K562 (cell line): ENCODE data around the gene SMIM30. TPM values are rescaled to one million over a fixed set of nuclear protein-coding genes. Genes with fewer than 3 reads are reported as not detected.

Experiments
- BCOR ChIP-seq: fragments of 450-650 bp; IDR thresholded peaks from 2 replicates; pipeline ENCODE4 v1.6.1; 2016
- C11orf30 ChIP-seq: fragments of 450-650 bp; IDR thresholded peaks from 2 replicates; pipeline ENCODE4 v1.6.1; 2016; ENCODE audit warnings: low read depth, mild to moderate bottlenecking
- CEBPB ChIP-seq: fragments of 450-650 bp; IDR thresholded peaks from 2 replicates; pipeline ENCODE4 v1.6.1; 2016; ENCODE audit warnings: missing genetic modification characterization, missing compliant biosample characterization
- CHD2 ChIP-seq: IDR thresholded peaks from 2 replicates; pipeline ENCODE4 v1.6.1; 2011; ENCODE audit warnings: low read depth, low read length
- ETV6 ChIP-seq, 3 experiments: fragments of 150-350 bp in 1 of 3; sonication (generic) in 1 of 3; formaldehyde crosslinking in 1 of 3; IDR thresholded peaks; 2 replicates each; pipeline versions ENCODE4 v1.6.1 to v1.8.0; 2014 to 2022; ENCODE audit warnings: borderline replicate concordance in 2 of 3, low read depth in 2 of 3, antibody characterized with exemption in 1 of 3, low read length in 1 of 3, mild to moderate bottlenecking in 1 of 3, missing genetic modification reagents in 1 of 3
- HCFC1 ChIP-seq: IDR thresholded peaks from 2 replicates; pipeline ENCODE4 v1.6.1; 2012; ENCODE audit warnings: low read depth, low read length, improper control_type of control experiment
- HDAC3 ChIP-seq: fragments of 450-650 bp; IDR thresholded peaks from 2 replicates; pipeline ENCODE4 v1.6.1; 2018; ENCODE audit warnings: borderline replicate concordance, mild to moderate bottlenecking, moderate library complexity; ENCODE audit not compliant: partially characterized antibody
- MEF2A ChIP-seq: IDR thresholded peaks from 2 replicates; pipeline ENCODE4 v1.6.1; 2011; ENCODE audit warnings: low read depth, mild to moderate bottlenecking, low read length, moderate library complexity; ENCODE audit not compliant: control insufficient read depth
- MEF2D ChIP-seq: conservative IDR thresholded peaks from 2 replicates; pipeline ENCODE4 v1.6.1; 2016; ENCODE audit warnings: low read depth, missing genetic modification characterization, missing compliant biosample characterization
- MTA1 ChIP-seq: fragments of 450-650 bp; IDR thresholded peaks from 2 replicates; pipeline ENCODE4 v1.6.1; 2017; ENCODE audit warnings: borderline replicate concordance
- NRF1 ChIP-seq, 2 experiments: fragments of 450-650 bp; IDR thresholded peaks in 1 of 2; conservative IDR thresholded peaks in 1 of 2; 2 replicates each; pipeline ENCODE4 v1.6.1; 2014; ENCODE audit warnings: mild to moderate bottlenecking in 2 of 2
- RCOR1 ChIP-seq, 2 experiments: IDR thresholded peaks; 2 replicates each; pipeline ENCODE4 v1.6.1; 2012; ENCODE audit warnings: low read depth in 2 of 2, low read length in 2 of 2, borderline replicate concordance in 1 of 2, improper control_type of control experiment in 1 of 2
- RUNX1 ChIP-seq: sonication (generic); IDR thresholded peaks from 2 replicates; pipeline ENCODE4 v1.6.1; 2016; ENCODE audit warnings: antibody characterized with exemption, low read depth
- YBX1 ChIP-seq: fragments of 450-650 bp; IDR thresholded peaks from 2 replicates; pipeline ENCODE4 v1.7.1; 2016; ENCODE audit warnings: mild to moderate bottlenecking
- ZFP1 ChIP-seq: fragments of 450-650 bp; formaldehyde crosslinking; IDR thresholded peaks from 2 replicates; pipeline ENCODE4 v1.4.0; 2020; ENCODE audit warnings: mild to moderate bottlenecking, mixed read lengths
- ZNF347 ChIP-seq: fragments of 450-650 bp; formaldehyde crosslinking; IDR thresholded peaks from 2 replicates; pipeline ENCODE4 v1.4.0; 2020; ENCODE audit warnings: low read depth, mild to moderate bottlenecking, moderate library complexity
- ZNF766 ChIP-seq: fragments of 200-800 bp; sonication (Bioruptor generic); conservative IDR thresholded peaks from 2 replicates; pipeline ENCODE4 v1.6.1; 2016; ENCODE audit warnings: missing genetic modification characterization, missing compliant biosample characterization
- polyA plus RNA-seq, 8 experiments: library from polyadenylated mRNA; depleted of rRNA in 4 of 8; stranded (reverse) in 5 of 8; unstranded in 3 of 8; fragments of >200 nt; fragmentation: Nextera tagmentation in 2 of 8; fragmentation: Illumina TruSeq in 1 of 8; extraction: Ambion mirVana in 2 of 8; extraction: Trizol in 1 of 8; gene quantifications; 2 replicates each; pipeline versions ENCODE4 v1.2.1 to v1.2.3, GENCODE V29; 2011 to 2014; ENCODE audit warnings: inconsistent platforms in 1 of 8, missing spikeins in 1 of 8
- total RNA-seq, 7 experiments: library from RNA; depleted of rRNA in 6 of 7; stranded (reverse); fragments of >200 nt in 6 of 7; fragmentation: Illumina TruSeq in 2 of 7; extraction: Trizol in 2 of 7; gene quantifications; 2 replicates each; pipeline versions ENCODE4 v1.2.1 to v1.2.3, GENCODE V29; 2011 to 2021; ENCODE audit warnings: low replicate concordance in 1 of 7
- TF ChIP-seq, protein P1 (sequence below): fragments of 250-450 bp; sonication (Bioruptor Pico); IDR thresholded peaks from 2 replicates; pipeline ENCODE4 v1.4.0; 2020; ENCODE audit warnings: borderline replicate concordance
- TF ChIP-seq, protein P2 (sequence below): IDR thresholded peaks from 2 replicates; pipeline ENCODE4 v1.6.1; 2011; ENCODE audit warnings: borderline replicate concordance, low read depth, mild to moderate bottlenecking, moderate library complexity, low read length; ENCODE audit not compliant: insufficient read depth, poor library complexity, severe bottlenecking
- TF ChIP-seq, protein P3 (sequence below), 2 experiments: fragments of 450-650 bp in 1 of 2; sonication (generic) in 1 of 2; formaldehyde crosslinking in 1 of 2; IDR thresholded peaks in 1 of 2; conservative IDR thresholded peaks in 1 of 2; 2 replicates each; pipeline versions ENCODE4 v1.6.1 to v1.8.1; 2016 to 2023; ENCODE audit warnings: mild to moderate bottlenecking in 2 of 2, moderate library complexity in 2 of 2, inconsistent platforms in 1 of 2, missing genetic modification reagents in 1 of 2

SMIM30 gene
- total and polyA plus RNA-seq, 9 of the 15 experiments (the other 6 are each of a cell fraction or from before 2014, with no cell fraction given) = 161 to 891 (median 316) TPM

DNA sequence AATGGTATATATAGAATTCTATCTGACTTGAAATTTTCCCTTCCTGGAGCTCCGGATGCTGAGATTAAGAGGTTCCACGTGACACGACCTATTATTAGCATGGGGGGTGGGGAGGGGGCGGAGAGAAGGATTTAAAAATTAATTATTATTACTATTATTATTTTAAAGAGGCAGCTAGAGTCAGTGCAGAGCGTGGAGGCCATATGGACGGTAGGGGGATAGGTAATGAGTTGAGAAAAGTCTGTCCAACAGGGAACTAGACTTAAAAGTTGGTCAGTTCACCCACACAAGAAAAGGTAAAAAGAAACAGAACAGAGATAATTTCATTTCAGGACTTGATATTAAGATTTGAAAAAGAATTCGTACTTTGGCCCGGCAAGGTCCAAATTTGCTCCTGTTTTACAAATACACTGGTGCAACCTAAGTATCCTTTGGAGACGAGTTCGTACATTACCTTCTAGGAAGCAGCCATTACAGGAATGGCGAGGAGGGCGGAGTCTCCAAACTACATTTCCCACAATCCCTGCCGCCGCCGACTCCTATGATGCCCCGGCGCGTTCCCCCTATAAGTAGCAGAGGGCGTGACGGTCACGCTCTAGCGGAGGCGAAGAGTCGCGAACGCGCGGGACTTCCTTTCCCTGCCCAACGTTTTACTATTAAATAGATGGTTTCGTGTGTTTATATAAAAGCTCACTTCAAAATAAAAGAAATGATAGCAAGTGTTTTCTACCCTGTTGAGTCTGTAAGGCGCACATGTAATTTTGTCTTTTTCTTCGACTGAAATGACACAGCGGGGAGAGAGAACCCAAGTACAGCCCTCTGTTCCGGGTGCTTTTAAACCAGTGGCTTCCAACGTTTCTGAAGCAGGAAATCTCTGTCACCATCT, at the start of gene SMIM30 (continued):
- TF ChIP-seq, protein P1, sequence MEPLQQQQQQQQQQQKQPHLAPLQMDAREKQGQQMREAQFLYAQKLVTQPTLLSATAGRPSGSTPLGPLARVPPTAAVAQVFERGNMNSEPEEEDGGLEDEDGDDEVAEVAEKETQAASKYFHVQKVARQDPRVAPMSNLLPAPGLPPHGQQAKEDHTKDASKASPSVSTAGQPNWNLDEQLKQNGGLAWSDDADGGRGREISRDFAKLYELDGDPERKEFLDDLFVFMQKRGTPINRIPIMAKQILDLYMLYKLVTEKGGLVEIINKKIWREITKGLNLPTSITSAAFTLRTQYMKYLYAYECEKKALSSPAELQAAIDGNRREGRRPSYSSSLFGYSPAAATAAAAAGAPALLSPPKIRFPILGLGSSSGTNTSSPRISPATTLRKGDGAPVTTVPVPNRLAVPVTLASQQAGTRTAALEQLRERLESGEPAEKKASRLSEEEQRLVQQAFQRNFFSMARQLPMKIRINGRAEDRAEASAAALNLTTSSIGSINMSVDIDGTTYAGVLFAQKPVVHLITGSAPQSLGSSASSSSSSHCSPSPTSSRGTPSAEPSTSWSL (CRISPR knock-in tag) = no peak; the same call in 1 of the 2 replicates
- TF ChIP-seq MTA1 (peak; percentile 96), CHD2 (peak; percentile 76), C11orf30 (peak; percentile 44), ZNF347 (CRISPR knock-in tag) (no peak), MEF2D (tag) (peak; percentile 89), ETV6 (IDR thresholded peaks at IDR 0.05; ENCODE audit: borderline replicate concordance in 1 of 2, low read depth in 2 of 2, low read length in 1 of 2) (no peak), ETV6 (CRISPR knock-in tag; IDR thresholded peaks at IDR 0.05; ENCODE audit: borderline replicate concordance) (no peak), CEBPB (tag) (no peak), RCOR1 (IDR thresholded peaks at IDR 0.05; ENCODE audit: borderline replicate concordance in 1 of 2, low read depth in 2 of 2, low read length in 2 of 2) (peak in 1 of 2 experiments; percentile 61; a peak in 1 of 4 replicates), MEF2A (peak; percentile 92), HCFC1 (peak; percentile 98), ZFP1 (CRISPR knock-in tag) (0 out of 2 replicates have a peak, but pooled peaks have one; percentile 7), HDAC3 (peak; percentile 56), BCOR (0 out of 2 replicates have a peak, but pooled peaks have one; percentile 7), ZNF766 (CRISPR knock-in tag) (peak; percentile 79), YBX1 (no peak), RUNX1 (no peak), NRF1 (conservative IDR thresholded peaks at IDR 0.05 in 1 of 2, IDR thresholded peaks at IDR 0.05 in 1 of 2) (peak; percentile 72 to 80)
- TF ChIP-seq, protein P2, sequence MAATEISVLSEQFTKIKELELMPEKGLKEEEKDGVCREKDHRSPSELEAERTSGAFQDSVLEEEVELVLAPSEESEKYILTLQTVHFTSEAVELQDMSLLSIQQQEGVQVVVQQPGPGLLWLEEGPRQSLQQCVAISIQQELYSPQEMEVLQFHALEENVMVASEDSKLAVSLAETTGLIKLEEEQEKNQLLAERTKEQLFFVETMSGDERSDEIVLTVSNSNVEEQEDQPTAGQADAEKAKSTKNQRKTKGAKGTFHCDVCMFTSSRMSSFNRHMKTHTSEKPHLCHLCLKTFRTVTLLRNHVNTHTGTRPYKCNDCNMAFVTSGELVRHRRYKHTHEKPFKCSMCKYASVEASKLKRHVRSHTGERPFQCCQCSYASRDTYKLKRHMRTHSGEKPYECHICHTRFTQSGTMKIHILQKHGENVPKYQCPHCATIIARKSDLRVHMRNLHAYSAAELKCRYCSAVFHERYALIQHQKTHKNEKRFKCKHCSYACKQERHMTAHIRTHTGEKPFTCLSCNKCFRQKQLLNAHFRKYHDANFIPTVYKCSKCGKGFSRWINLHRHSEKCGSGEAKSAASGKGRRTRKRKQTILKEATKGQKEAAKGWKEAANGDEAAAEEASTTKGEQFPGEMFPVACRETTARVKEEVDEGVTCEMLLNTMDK = peak; percentile 62
- TF ChIP-seq, protein P3, sequence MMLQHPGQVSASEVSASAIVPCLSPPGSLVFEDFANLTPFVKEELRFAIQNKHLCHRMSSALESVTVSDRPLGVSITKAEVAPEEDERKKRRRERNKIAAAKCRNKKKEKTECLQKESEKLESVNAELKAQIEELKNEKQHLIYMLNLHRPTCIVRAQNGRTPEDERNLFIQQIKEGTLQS (IDR thresholded peaks at IDR 0.05) = peak; percentile 34; the same call in 1 of the 2 replicates
- TF ChIP-seq, protein P3 (CRISPR knock-in tag; conservative IDR thresholded peaks at IDR 0.05) = peak; percentile 27
